Activated naive CD8-positive, alpha-beta T cell treated with anti-CD3 and anti-CD28 coated beads for 36 hours (primary cell): ENCODE results near the gene IGLL1. TPM values are rescaled to one million over a fixed set of nuclear protein-coding genes. Genes with fewer than 3 reads are reported as not detected.
"Not testable (repeated sequence)": the region's sequence is repeated elsewhere in the genome, so short reads cannot be mapped to it uniquely, and the experiment has no call there.

Experiments used
- DNase-seq: peaks from one replicate; pipeline ENCODE4 v3.0.0; 2021
- H3K27ac Mint-ChIP-seq: one replicate; pipeline ENCODE4 v1.8.0; 2022; ENCODE audit warnings: mild to moderate bottlenecking, moderate library complexity, mixed read lengths
- H3K27me3 Mint-ChIP-seq: one replicate; pipeline ENCODE4 v1.8.0; 2022; ENCODE audit warnings: mild to moderate bottlenecking, mixed read lengths
- H3K36me3 Mint-ChIP-seq: one replicate; pipeline ENCODE4 v1.8.0; 2021; ENCODE audit warnings: mild to moderate bottlenecking, mixed read lengths
- H3K4me1 Mint-ChIP-seq: one replicate; pipeline ENCODE4 v1.8.0; 2021; ENCODE audit warnings: mixed read lengths
- H3K4me3 Mint-ChIP-seq: one replicate; pipeline ENCODE4 v1.8.0; 2022; ENCODE audit warnings: mild to moderate bottlenecking, moderate library complexity, mixed read lengths
- H3K9me3 Mint-ChIP-seq: one replicate; pipeline ENCODE4 v1.8.0; 2022; ENCODE audit warnings: mixed read lengths
- total RNA-seq, 2 experiments: library from RNA; stranded (reverse); gene quantifications; one replicate each; pipeline ENCODE4 v1.2.3, GENCODE V29; 2021

The IGLL1 gene
- total RNA-seq, 2 experiments from 2014 or later: not detected

- no peaks in the 10 kb centered on the region for H3K9me3 Mint-ChIP-seq
- H3K4me1 Mint-ChIP-seq: no peaks in the 10 kb centered on the region
- H3K36me3 Mint-ChIP-seq: no peaks in the 10 kb centered on the region
- no peak for DNase-seq
- H3K4me3 Mint-ChIP-seq: no peak overlapping the region
- no peak overlapping the region for H3K27ac Mint-ChIP-seq
- no peaks in the 10 kb centered on the region for H3K27me3 Mint-ChIP-seq
These were observed 23.2 kb upstream of the IGLL1 start for GRCh38 chr22:23603266-23603665.

DNA sequence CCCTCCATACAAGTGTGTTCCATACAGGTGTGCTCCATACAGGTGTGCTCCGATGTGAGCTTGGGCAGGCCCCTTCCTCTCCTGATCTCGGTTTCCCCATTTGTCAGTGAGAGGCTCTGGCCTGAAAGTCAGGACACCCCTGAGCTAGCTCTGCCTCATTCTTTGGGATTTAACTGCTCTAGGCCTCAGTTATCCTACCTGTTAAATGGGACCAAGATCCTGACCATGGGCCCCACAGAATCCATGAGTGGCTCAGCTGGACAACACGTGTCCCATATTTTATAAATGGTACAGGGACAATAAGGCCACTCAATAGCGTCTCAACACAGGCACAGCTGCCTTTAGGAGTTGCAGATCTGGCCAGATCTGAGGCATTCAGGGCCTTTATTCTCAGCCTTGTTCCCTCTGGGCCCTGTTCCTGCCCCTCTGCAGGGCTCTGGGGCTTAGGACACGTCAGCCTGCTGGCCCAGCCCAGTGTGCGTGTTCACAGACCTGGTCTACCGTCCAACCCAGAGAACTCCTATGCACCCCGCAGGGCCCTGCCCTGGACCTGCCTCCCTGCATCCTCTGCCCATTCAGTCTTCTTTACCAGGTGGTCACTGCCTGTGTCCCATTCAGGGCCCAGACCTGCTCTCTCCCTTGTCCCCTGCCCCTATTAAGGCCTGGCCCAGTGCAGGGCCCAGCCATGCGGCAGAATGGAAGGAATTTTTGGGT lies 18.9 kb upstream of the IGLL1 start:
- H3K36me3 Mint-ChIP-seq: no peaks in the 10 kb centered on the region
- H3K4me3 Mint-ChIP-seq: no peak overlapping the region
- DNase-seq: no peak
- H3K27me3 Mint-ChIP-seq: no peaks in the 10 kb centered on the region
- H3K27ac Mint-ChIP-seq: no peak overlapping the region
- no peaks in the 10 kb centered on the region for H3K4me1 Mint-ChIP-seq
- no peaks in the 10 kb centered on the region for H3K9me3 Mint-ChIP-seq

GRCh38 chr22:23597576-23598268 lies 17.6 kb upstream of the IGLL1 start:
- not testable (repeated sequence) for DNase-seq, H3K4me3 Mint-ChIP-seq, H3K36me3 Mint-ChIP-seq, H3K9me3 Mint-ChIP-seq, H3K4me1 Mint-ChIP-seq, H3K27me3 Mint-ChIP-seq, H3K27ac Mint-ChIP-seq

DNA sequence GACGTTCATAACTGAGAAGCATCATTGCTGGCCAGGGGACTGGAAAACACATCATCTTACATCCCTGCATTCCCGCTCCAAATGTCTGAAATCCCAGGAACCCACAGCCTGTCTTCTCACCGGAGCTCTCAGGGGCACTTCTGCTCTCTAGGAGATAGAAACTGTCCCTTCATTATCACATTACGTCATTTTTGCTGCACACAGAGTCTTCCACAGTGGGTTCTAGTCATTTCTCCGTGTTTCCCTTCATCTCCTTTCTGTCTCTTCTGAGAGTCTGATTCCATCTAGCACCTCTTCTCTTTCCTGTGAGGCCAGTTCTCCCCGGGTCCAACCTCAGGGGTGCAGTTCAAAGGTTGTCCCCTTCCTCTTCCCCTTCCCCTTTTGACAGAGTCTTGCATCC lies 15.8 kb upstream of the IGLL1 start:
- H3K4me3 Mint-ChIP-seq, H3K27ac Mint-ChIP-seq, H3K27me3 Mint-ChIP-seq, H3K9me3 Mint-ChIP-seq, DNase-seq, H3K36me3 Mint-ChIP-seq, H3K4me1 Mint-ChIP-seq: not testable (repeated sequence)

DNA sequence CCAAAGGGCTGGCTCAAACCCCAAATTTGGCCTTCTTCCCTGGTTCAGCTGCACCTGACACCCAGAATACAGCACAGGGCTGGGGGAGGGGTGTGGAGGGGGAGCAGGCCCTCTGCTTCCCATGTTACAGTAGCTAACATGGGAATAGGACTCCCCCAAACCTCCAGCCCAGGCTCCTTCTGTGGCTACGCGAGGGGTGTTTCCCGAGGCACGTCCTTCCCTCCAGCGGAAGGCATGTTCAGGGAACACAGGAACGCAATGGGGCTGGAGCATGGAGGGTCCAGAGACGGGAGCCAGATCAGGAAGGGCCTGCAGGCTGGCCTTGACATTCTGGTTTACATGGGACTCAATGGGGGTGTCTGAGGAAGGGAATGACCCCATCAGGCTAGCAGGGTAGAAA lies 11.8 kb upstream of the IGLL1 start:
- Mint-ChIP-seq H3K9me3 (no peaks in the 10 kb centered on the region), H3K36me3 (no peaks in the 10 kb centered on the region), H3K4me3 (no peak overlapping the region), H3K4me1 (no peaks in the 10 kb centered on the region), H3K27ac (no peak overlapping the region), H3K27me3 (no peaks in the 10 kb centered on the region)
- DNase-seq: no peak

DNA sequence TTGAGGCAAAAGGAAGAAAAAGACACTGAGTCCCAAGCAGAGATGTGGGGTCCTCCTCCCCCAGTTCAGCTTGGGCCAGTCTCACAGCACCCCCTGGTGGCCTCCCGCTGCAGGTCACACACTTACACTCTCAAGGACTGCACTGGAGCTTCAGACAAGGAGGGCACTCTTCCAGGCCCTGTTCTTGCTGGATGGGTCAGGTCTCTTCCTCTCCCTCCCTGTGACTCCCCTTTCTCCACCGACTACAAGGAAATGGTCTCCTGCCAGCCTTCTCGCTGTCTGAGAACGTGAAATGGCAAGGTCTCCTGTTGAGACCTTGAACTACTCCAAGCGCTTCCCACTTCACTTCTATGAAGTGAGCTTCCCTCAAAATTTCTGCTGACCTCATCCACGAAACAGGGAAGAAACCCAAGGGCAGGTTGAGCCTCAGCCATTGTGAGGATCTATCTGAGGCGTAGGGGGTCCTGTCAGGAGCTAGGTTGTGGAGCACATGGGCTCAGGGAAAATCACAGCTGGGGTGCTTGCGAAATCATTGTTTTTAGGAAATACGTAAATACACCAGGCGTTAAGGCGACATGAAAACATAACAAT lies 11.2 kb upstream of the IGLL1 start:
- H3K36me3 Mint-ChIP-seq: no peaks in the 10 kb centered on the region
- H3K9me3 Mint-ChIP-seq: no peaks in the 10 kb centered on the region
- no peak overlapping the region for H3K4me3 Mint-ChIP-seq
- no peaks in the 10 kb centered on the region for H3K4me1 Mint-ChIP-seq
- DNase-seq: peak; percentile 49
- H3K27ac Mint-ChIP-seq: no peak overlapping the region
- H3K27me3 Mint-ChIP-seq: no peaks in the 10 kb centered on the region

DNA sequence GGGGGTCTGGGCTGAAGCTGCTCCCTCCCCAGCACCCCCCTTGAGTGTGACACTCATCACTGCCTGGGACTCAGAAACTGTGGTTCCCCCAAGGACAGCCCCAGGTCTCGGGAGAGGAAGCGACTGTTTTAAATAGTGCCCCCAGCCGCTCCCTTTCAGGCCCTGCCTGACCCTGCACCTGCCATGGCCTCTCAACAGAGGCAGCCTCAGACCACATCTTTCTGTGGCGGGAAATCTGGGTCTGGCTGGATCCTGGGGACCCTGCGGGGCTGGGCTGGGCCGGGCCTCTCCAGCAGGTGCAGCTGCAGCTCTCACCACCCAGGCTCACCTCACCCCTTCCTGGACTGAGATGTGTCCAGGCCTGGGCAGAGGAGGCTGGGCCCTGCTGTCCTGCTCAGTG lies 3.7 kb upstream of the IGLL1 start:
- no peak overlapping the region for H3K27ac Mint-ChIP-seq
- H3K9me3 Mint-ChIP-seq: no peaks in the 10 kb centered on the region
- no peak for DNase-seq
- no peaks in the 10 kb centered on the region for H3K4me1 Mint-ChIP-seq
- H3K36me3 Mint-ChIP-seq: no peaks in the 10 kb centered on the region
- H3K27me3 Mint-ChIP-seq: peaks cover 42% of the 10 kb centered on the region
- no peak overlapping the region for H3K4me3 Mint-ChIP-seq

DNA sequence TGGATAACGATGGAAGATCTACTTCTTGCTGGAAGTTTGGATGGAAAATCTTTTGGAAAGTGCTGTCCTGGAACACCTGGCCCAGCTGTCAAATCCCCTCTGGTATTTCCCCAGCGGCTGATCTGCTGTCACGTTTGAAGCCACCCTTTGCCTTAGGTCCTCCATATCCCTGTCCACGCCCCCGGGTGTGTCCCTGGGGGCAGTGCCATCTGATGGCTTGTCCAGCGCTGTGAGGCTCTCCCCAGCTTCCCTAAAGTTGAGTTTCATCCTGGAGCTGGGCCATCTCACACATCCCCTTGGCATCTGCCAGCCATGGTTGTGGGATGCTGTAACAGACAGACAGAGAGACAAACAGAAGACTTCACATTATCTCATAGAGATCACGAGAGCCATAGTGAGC lies 3.1 kb upstream of the IGLL1 start:
- Mint-ChIP-seq H3K36me3 (no peaks in the 10 kb centered on the region), H3K27me3 (peaks cover 49% of the 10 kb centered on the region), H3K4me1 (no peaks in the 10 kb centered on the region), H3K9me3 (no peaks in the 10 kb centered on the region), H3K4me3 (no peak overlapping the region), H3K27ac (no peak overlapping the region)
- no peak for DNase-seq

DNA sequence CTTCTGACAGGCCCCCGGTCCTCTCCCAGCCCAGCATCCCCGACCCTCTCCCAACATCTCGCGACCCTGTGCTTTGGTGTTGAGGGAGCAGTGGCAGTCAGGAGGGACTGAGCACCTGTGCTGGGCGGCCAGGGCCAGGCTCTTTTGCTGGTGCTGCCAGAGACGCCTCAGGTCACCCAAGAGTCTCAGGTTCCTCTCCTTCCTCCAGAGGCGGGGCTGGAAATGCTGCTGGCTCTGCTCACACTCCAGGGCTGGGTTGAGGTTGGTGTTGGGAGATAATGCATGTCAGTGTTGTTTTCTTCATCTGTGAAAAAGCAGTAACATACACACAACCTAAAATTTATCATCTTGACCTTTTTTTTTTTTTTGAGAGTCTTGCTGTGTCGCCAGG lies 1.2 kb upstream of the IGLL1 start:
- Mint-ChIP-seq H3K36me3 (no peaks in the 10 kb centered on the region), H3K9me3 (no peaks in the 10 kb centered on the region), H3K27me3 (peaks cover 62% of the 10 kb centered on the region), H3K27ac (no peak overlapping the region), H3K4me3 (no peak overlapping the region), H3K4me1 (peaks cover 5% of the 10 kb centered on the region)
- DNase-seq: no peak

- H3K9me3 Mint-ChIP-seq: no peaks in the 10 kb centered on the region
- DNase-seq: no peak
These were observed 628 bp upstream of the IGLL1 start for GRCh38 chr22:23580576-23581259.

GRCh38 chr22:23579280-23579679 lies 810 bp downstream of the IGLL1 start:
- no peak overlapping the region for H3K4me3 Mint-ChIP-seq
- H3K9me3 Mint-ChIP-seq: no peaks in the 10 kb centered on the region
- H3K4me1 Mint-ChIP-seq: peaks cover 5% of the 10 kb centered on the region

More at GRCh38 chr22:23580576-23581259, 628 bp upstream of the IGLL1 start:
- Mint-ChIP-seq H3K27me3 (peaks cover 67% of the 10 kb centered on the region), H3K4me1 (peaks cover 5% of the 10 kb centered on the region), H3K4me3 (no peak overlapping the region), H3K36me3 (no peaks in the 10 kb centered on the region), H3K27ac (no peak overlapping the region)

DNA sequence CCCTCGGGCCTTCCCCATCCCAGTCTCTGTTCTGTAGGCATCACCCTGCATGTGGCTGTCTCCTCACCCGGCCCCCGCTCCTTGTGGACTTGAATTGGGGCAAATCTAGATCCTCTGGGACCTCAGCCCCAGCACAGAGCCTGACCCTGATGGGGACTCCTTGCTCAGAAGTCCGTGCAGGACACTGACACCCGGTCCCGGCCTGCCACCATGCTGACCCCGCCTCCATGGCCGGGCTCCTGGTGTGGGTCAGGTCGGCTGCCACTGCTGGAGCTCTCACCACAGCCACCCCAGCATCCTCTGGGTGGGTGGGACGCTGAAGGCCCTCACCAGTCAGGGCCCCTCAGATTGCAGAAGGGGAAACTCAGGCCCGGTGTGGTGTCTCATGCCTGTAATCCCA lies 1.8 kb downstream of the IGLL1 start:
- no peak for DNase-seq
- peaks cover 62% of the 10 kb centered on the region for H3K27me3 Mint-ChIP-seq
- H3K36me3 Mint-ChIP-seq: no peaks in the 10 kb centered on the region
- H3K27ac Mint-ChIP-seq: no peak overlapping the region
- no peaks in the 10 kb centered on the region for H3K9me3 Mint-ChIP-seq
- H3K4me3 Mint-ChIP-seq: no peak overlapping the region
- H3K4me1 Mint-ChIP-seq: peaks cover 5% of the 10 kb centered on the region

More at GRCh38 chr22:23579280-23579679, 810 bp downstream of the IGLL1 start:
- Mint-ChIP-seq H3K27ac (no peak overlapping the region), H3K27me3 (peaks cover 66% of the 10 kb centered on the region), H3K36me3 (no peaks in the 10 kb centered on the region)
- DNase-seq: no peak

GRCh38 chr22:23576681-23577080 lies 3.4 kb downstream of the IGLL1 start:
- Mint-ChIP-seq H3K36me3 (no peaks in the 10 kb centered on the region), H3K27ac (no peak overlapping the region), H3K27me3 (peaks cover 45% of the 10 kb centered on the region), H3K9me3 (peaks cover 5% of the 10 kb centered on the region), H3K4me1 (peaks cover 5% of the 10 kb centered on the region), H3K4me3 (no peak overlapping the region)
- DNase-seq: no peak

DNA sequence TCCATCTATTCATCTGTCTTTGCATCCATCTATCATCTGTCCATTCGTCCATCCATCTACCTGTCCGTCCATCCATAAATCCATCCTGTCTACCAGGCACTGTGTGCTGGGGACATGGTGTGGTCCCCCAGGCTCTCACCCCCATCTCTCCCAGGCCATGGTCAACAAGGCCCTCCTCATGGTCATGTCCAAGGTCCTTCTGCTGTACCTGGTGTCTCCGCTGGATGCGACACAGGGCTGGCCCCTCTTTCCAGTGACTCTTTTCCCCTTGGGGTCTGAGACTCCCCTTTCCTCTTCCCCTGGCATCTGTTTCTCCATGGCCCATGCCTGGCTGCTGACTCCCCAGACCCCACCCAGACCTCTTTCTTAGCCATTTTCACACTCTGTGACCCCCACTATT lies 4.5 kb downstream of the IGLL1 start:
- Mint-ChIP-seq H3K4me1 (peaks cover 5% of the 10 kb centered on the region), H3K9me3 (peaks cover 5% of the 10 kb centered on the region), H3K27ac (no peak overlapping the region), H3K4me3 (no peak overlapping the region), H3K36me3 (no peaks in the 10 kb centered on the region), H3K27me3 (peaks cover 41% of the 10 kb centered on the region)
- no peak for DNase-seq

GRCh38 chr22:23574877-23575276 lies 5.2 kb downstream of the IGLL1 start:
- Mint-ChIP-seq H3K27ac (no peak overlapping the region), H3K4me3 (no peak overlapping the region), H3K27me3 (peaks cover 40% of the 10 kb centered on the region), H3K4me1 (peaks cover 5% of the 10 kb centered on the region), H3K36me3 (no peaks in the 10 kb centered on the region), H3K9me3 (peaks cover 5% of the 10 kb centered on the region)
- no peak for DNase-seq
